H1 (cell line): ENCODE measurements around the gene NFATC4. TPM values are rescaled to one million over a fixed set of nuclear protein-coding genes. Genes with fewer than 3 reads are reported as not detected.

Experiments
- CBX5 ChIP-seq: fragments of 300-800, 300-1000 bp; sonication (generic); IDR thresholded peaks from 2 replicates; pipeline ENCODE4 v1.7.1; 2016; ENCODE audit warnings: antibody characterized with exemption, low read length, low read depth
- CHD2 ChIP-seq: IDR thresholded peaks from 2 replicates; pipeline ENCODE4 v1.6.1; 2012; ENCODE audit warnings: low read length, improper control_type of control experiment
- KDM1A ChIP-seq: fragments of 200-600, 300-600 bp; sonication (generic); IDR thresholded peaks from 2 replicates; pipeline ENCODE4 v1.7.1; 2016; ENCODE audit warnings: mild to moderate bottlenecking, low read length, borderline replicate concordance
- MAFK ChIP-seq: IDR thresholded peaks from 2 replicates; pipeline ENCODE4 v1.6.1; 2012; ENCODE audit warnings: low read depth, mild to moderate bottlenecking, improper control_type of control experiment, low read length
- NANOG ChIP-seq: IDR thresholded peaks from 2 replicates; pipeline ENCODE4 v1.6.1; 2011; ENCODE audit warnings: low read length, low read depth, mild to moderate bottlenecking, inconsistent platforms; ENCODE audit not compliant: insufficient read depth, poor library complexity, severe bottlenecking
- RFX5 ChIP-seq: IDR thresholded peaks from 2 replicates; pipeline ENCODE4 v1.6.1; 2011; ENCODE audit warnings: low read depth, low read length, improper control_type of control experiment, borderline replicate concordance
- SP1 ChIP-seq: IDR thresholded peaks from 2 replicates; pipeline ENCODE4 v1.6.1; 2011; ENCODE audit warnings: low read depth, low read length
- SP2 ChIP-seq: IDR thresholded peaks from 2 replicates; pipeline ENCODE4 v1.6.1; 2012; ENCODE audit warnings: mild to moderate bottlenecking, low read length, inconsistent platforms
- SP4 ChIP-seq: IDR thresholded peaks from 2 replicates; pipeline ENCODE4 v1.6.1; 2012; ENCODE audit warnings: low read length, inconsistent platforms
- polyA plus RNA-seq, 7 experiments: library from polyadenylated mRNA; depleted of rRNA in 3 of 7; stranded (reverse) in 5 of 7; unstranded in 2 of 7; fragments of >200 nt in 5 of 7; fragments of 200-250 nt in 2 of 7; gene quantifications; 1 replicate in 5 of 7; 2 replicates in 1 of 7; 4 replicates in 1 of 7; pipeline versions ENCODE4 v1.2.1 to v1.2.3, GENCODE V29; 2011 to 2013; ENCODE audit warnings: missing spikeins in 2 of 7, mixed read lengths in 2 of 7
- total RNA-seq: library from RNA; stranded (reverse); fragmentation: NEBNext Ultra II Directional; extraction: Animal tissue kit (Norgen Biotek cat#: 25700); gene quantifications from 2 replicates; pipeline ENCODE4 v1.2.1, GENCODE V29; 2021

The NFATC4 gene
- total and polyA plus RNA-seq, 2 of the 8 experiments (the other 6 are each of a cell fraction or from before 2014, with no cell fraction given): 47.3 to 50.3 TPM

GRCh38 chr14:24362241-24362960, 5.6 kb upstream of the NFATC4 start (continued):
- TF ChIP-seq RFX5 (no peak), CHD2 (no peak), CBX5 (no peak), MAFK (no peak), SP4 (no peak), SP2 (no peak), KDM1A (no peak), NANOG (no peak), SP1 (no peak)
